ENCODE data around the gene TAF4B.

TAF4B gene

DNA sequence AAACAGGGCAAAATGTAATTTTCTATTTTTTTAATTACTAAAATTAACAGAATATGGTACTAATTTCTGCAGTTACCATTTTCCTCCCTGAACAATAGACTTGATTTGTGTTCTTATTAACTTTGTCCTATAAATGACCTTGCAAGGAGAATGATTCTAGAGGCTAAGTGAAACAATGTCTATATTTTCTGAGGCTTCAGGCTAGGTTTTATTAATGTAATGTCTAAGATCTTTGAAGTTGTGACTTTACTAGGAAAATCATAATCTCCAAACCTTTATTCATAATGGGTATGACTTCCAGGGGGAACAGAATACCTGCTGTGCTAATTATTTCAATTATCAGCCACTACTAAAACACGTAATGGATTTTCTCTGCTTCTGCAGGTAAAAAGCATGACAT is 94.4 kb downstream of the TAF4B start:
- DNase-seq (ENCODE audit: extremely low spot score), result no peak
- TF ChIP-seq CTCF (IDR thresholded peaks at IDR 0.05; ENCODE audit: control extremely low read depth, extremely low read depth, low read depth, missing control alignments), result no peak
- POLR2A ChIA-PET, result no interaction called here
- CTCF ChIA-PET, result interaction anchor here (0.8 kb wide), 1 partner anchor 37 kb away, joined by 3 read pairs; no protein-coding TSS in a partner anchor

GRCh38 chr18:26322890-26323653 is 96.8 kb downstream of the TAF4B start:
- ChIA-PET CTCF (interaction anchor here (1.6 to 2.8 kb wide), 3 partner anchors 12 to 30 kb away, joined by 3 to 25 read pairs (median 6); no protein-coding TSS in a partner anchor), POLR2A (no interaction called here)
- TF ChIP-seq CTCF (IDR thresholded peaks at IDR 0.05; ENCODE audit: control extremely low read depth, extremely low read depth, low read depth, missing control alignments), result no peak
- no peak for DNase-seq (ENCODE audit: extremely low spot score)

DNA sequence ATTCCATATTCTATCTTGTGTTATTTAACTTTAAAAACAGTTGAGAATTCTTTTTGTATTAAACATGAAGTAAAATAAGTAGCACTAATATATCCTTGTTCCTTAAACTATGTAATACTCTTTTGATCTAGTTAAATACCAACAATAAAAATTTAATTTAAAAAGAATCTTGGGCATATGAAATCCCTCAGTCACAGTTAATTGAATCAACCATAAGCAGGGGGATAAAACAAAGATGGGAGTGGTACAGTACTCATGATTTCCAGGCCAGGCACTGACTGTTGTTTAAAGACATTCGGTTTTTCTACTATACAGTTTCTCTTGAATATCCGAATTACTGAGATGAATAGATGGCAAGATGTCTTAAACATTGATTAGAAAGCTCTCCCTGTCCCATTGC is 99.5 kb downstream of the TAF4B start:
- DNase-seq (ENCODE audit: extremely low spot score), result no peak
- CTCF ChIA-PET, result no interaction called here
- POLR2A ChIA-PET, result no interaction called here
- no peak for TF ChIP-seq CTCF (IDR thresholded peaks at IDR 0.05; ENCODE audit: control extremely low read depth, extremely low read depth, low read depth, missing control alignments)

GRCh38 chr18:26327062-26327461 is 100.8 kb downstream of the TAF4B start:
- no peak for DNase-seq (ENCODE audit: extremely low spot score)
- POLR2A ChIA-PET, result no interaction called here
- no peak for TF ChIP-seq CTCF (IDR thresholded peaks at IDR 0.05; ENCODE audit: control extremely low read depth, extremely low read depth, low read depth, missing control alignments)
- CTCF ChIA-PET, result no interaction called here

DNA sequence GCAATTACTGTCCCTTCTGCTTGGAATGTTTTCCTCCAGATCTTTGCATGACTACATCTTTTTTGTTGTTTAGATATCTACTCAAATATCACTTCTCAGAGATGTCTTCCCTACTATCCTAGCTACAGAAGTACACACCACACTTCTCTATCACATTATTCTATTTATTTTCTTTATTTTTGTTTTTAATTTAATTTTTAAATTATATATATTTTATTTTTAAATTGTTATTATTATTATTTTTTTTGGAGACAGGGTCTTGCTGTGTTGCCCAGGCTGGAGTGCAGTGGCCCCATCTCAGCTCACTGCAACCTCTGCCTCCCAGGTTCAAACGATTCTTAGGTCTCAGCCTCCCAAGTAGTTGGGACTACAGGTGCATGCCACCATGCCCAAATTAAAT is 106.7 kb downstream of the TAF4B start:
- TF ChIP-seq CTCF (IDR thresholded peaks at IDR 0.05; ENCODE audit: control extremely low read depth, extremely low read depth, low read depth, missing control alignments), result no peak
- no peak for DNase-seq (ENCODE audit: extremely low spot score)
- ChIA-PET POLR2A (no interaction called here), CTCF (interaction anchor here (2.2 to 4.8 kb wide), 2 partner anchors 9 to 51 kb away, joined by 7 to 25 read pairs; no protein-coding TSS in a partner anchor)

DNA sequence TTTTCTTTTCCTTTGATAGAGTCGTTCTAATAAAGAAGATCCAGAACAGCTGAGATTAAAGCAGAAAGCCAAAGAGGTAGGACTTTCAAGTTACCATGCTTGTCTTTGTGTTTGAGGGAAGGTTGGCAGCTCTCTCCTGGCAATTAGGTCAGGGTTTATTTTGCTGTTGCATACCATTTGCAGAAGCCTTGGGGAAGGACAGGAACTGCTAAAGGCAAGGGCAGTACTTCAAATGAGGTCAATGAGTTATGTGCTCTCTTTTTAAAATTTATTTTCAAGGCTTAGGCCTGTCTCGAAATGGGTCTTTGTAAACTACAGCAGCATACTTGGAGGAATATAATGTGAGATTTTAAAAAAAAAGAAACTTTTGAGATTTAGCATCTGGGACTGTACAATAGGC is 108.9 kb downstream of the TAF4B start:
- ChIA-PET CTCF (interaction anchor here (1.2 to 4.8 kb wide), 5 partner anchors 11 to 171 kb away, joined by 3 to 25 read pairs (median 5); no protein-coding TSS in a partner anchor), POLR2A (interaction anchor here (0.6 kb wide), 1 partner anchor 135 kb away, joined by 3 read pairs; no protein-coding TSS in a partner anchor)
- DNase-seq (ENCODE audit: extremely low spot score), result no peak
- no peak for TF ChIP-seq CTCF (IDR thresholded peaks at IDR 0.05; ENCODE audit: control extremely low read depth, extremely low read depth, low read depth, missing control alignments)

All from GM10248 (cell line).